Smooth muscle cell (in vitro differentiated cells): ENCODE data around the gene FAM78A. TPM values are rescaled to one million over a fixed set of nuclear protein-coding genes. Genes with fewer than 3 reads are reported as not detected.
"Not testable (repeated sequence)": the region's sequence is repeated elsewhere in the genome, so short reads cannot be mapped to it uniquely, and the experiment has no call there.

Experiments
- DNase-seq: peaks from one replicate; lab custom pipeline; 2025; ENCODE audit not compliant: unreplicated experiment; lab: John Stamatoyannopoulos, UW
- H2AFZ ChIP-seq: fragments of 200-600 bp; sonication (generic); 2 replicates; pipeline ENCODE4 v1.6.0; 2016; ENCODE audit warnings: antibody characterized with exemption, low read depth, mild to moderate bottlenecking
- H3F3A ChIP-seq: fragments of 200-600 bp; sonication (generic); 2 replicates; pipeline ENCODE4 v1.6.0; 2017; ENCODE audit warnings: antibody characterized with exemption, low read depth
- H3K27ac ChIP-seq: fragments of 200-600 bp; sonication (generic); 2 replicates; pipeline ENCODE4 v1.5.1; 2016; ENCODE audit warnings: low read depth, mild to moderate bottlenecking
- H3K27me3 ChIP-seq: fragments of 200-600 bp; sonication (generic); 2 replicates; pipeline ENCODE4 v1.6.1; 2016; ENCODE audit warnings: low read depth, mild to moderate bottlenecking
- H3K36me3 ChIP-seq: fragments of 200-600 bp; sonication (generic); 2 replicates; pipeline ENCODE4 v1.5.1; 2016; ENCODE audit warnings: low read depth
- H3K4me1 ChIP-seq: fragments of 200-600 bp; sonication (generic); 2 replicates; pipeline ENCODE4 v1.5.1; 2016; ENCODE audit warnings: low read depth
- H3K4me2 ChIP-seq: fragments of 200-600 bp; sonication (generic); 2 replicates; pipeline ENCODE4 v1.6.0; 2016; ENCODE audit warnings: mild to moderate bottlenecking
- H3K4me3 ChIP-seq: fragments of 200-600 bp; sonication (generic); 2 replicates; pipeline ENCODE4 v1.5.1; 2016; ENCODE audit warnings: mild to moderate bottlenecking
- H3K79me2 ChIP-seq: fragments of 200-600 bp; sonication (generic); 2 replicates; pipeline ENCODE4 v1.6.0; 2016; ENCODE audit warnings: low read depth, mild to moderate bottlenecking
- H3K9ac ChIP-seq: fragments of 200-600 bp; sonication (generic); 2 replicates; pipeline ENCODE4 v1.6.0; 2016; ENCODE audit warnings: low read depth
- H3K9me3 ChIP-seq: fragments of 200-600 bp; sonication (generic); replicated peaks from 2 replicates; pipeline ENCODE4 v1.5.1; 2016; ENCODE audit warnings: low read depth
- H4K20me1 ChIP-seq: fragments of 200-600 bp; sonication (generic); 2 replicates; pipeline ENCODE4 v1.6.0; 2016; ENCODE audit warnings: low read depth
- CTCF ChIP-seq: fragments of 200-600 bp; sonication (generic); IDR thresholded peaks from 2 replicates; pipeline ENCODE4 v1.5.1; 2017; ENCODE audit warnings: borderline replicate concordance, mild to moderate bottlenecking, antibody characterized with exemption; ENCODE audit not compliant: insufficient read depth, poor library complexity, severe bottlenecking
- WGBS: methylation state at CpG from one replicate; pipeline ENCODE4 v1.1.7; 2016; ENCODE audit warnings: low lambda C conversion rate; 5-methylcytosine and 5-hydroxymethylcytosine counted together
- polyA plus RNA-seq: library from polyadenylated mRNA; unstranded; fragments of >200 nt; fragmentation: Nextera tagmentation; extraction: Ambion mirVana; gene quantifications from 2 replicates; pipeline ENCODE4 v1.2.1, GENCODE V29; 2016
- total RNA-seq: library from RNA; depleted of rRNA; stranded (reverse); fragments of >200 nt; gene quantifications from 2 replicates; pipeline ENCODE4 v1.2.3, GENCODE V29; 2014

The FAM78A gene
- total and polyA plus RNA-seq, 2 experiments from 2014 or later: 3.6 to 4.2 TPM

- WGBS: 96% methylated on average over 4 of the region's 4 CpGs
- Histone ChIP-seq H3K27me3 (no peaks in the 10 kb centered on the region), H2AFZ (no peak overlapping the region), H3K79me2 (no peaks in the 10 kb centered on the region), H3F3A (no peaks in the 10 kb centered on the region), H3K4me1 (no peaks in the 10 kb centered on the region), H3K9me3 (no peaks in the 10 kb centered on the region), H3K27ac (no peak overlapping the region), H3K9ac (no peak overlapping the region), H3K36me3 (no peaks in the 10 kb centered on the region), H3K4me3 (no peak overlapping the region), H4K20me1 (no peaks in the 10 kb centered on the region), H3K4me2 (no peak overlapping the region)
- TF ChIP-seq CTCF: no peak
- DNase-seq: no peak
Observed at GRCh38 chr9:131246618-131247017, 29.7 kb downstream of the FAM78A start.

DNA sequence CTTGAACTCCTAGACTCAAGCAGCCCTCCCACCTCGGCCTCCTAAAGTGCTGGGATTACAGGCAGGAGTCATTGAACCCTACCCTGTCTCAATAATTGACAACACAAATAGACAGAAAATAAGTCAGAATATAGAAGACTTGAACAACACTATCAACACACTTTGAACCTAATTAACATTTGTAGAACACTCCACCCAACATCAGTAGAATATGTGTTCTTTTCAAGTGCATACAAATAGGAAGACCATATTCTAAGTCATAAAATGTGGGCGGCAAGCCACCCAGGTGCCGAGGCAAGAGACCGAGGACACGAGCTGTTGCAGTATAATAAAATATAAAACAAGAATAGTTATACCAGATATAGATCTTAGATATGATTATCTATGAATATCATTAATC lies 32.0 kb downstream of the FAM78A start:
- not testable (repeated sequence) for H3K4me1 ChIP-seq, H3K27me3 ChIP-seq, H3K4me3 ChIP-seq, H3K27ac ChIP-seq, H3K79me2 ChIP-seq, H3K9me3 ChIP-seq, H3K36me3 ChIP-seq, H2AFZ ChIP-seq, H3K4me2 ChIP-seq, H4K20me1 ChIP-seq, H3F3A ChIP-seq, DNase-seq, H3K9ac ChIP-seq
- 95% methylated on average over 5 of the region's 5 CpGs for WGBS

- no peaks in the 10 kb centered on the region for H3K79me2 ChIP-seq
- H4K20me1 ChIP-seq: no peaks in the 10 kb centered on the region
- no peak overlapping the region for H2AFZ ChIP-seq
- H3K4me1 ChIP-seq: peaks cover 14% of the 10 kb centered on the region
- H3K9me3 ChIP-seq: no peaks in the 10 kb centered on the region
- no peak overlapping the region for H3K27ac ChIP-seq
- H3K27me3 ChIP-seq: no peaks in the 10 kb centered on the region
- DNase-seq: no peak
- H3K36me3 ChIP-seq: no peaks in the 10 kb centered on the region
- H3F3A ChIP-seq: peaks cover 7% of the 10 kb centered on the region
- H3K4me3 ChIP-seq: no peak overlapping the region
- TF ChIP-seq CTCF: no peak
- H3K9ac ChIP-seq: no peak overlapping the region
- 76% methylated on average over 22 of the region's 22 CpGs for WGBS
- no peak overlapping the region for H3K4me2 ChIP-seq
Observed at GRCh38 chr9:131240047-131240921, 36.0 kb downstream of the FAM78A start.

DNA sequence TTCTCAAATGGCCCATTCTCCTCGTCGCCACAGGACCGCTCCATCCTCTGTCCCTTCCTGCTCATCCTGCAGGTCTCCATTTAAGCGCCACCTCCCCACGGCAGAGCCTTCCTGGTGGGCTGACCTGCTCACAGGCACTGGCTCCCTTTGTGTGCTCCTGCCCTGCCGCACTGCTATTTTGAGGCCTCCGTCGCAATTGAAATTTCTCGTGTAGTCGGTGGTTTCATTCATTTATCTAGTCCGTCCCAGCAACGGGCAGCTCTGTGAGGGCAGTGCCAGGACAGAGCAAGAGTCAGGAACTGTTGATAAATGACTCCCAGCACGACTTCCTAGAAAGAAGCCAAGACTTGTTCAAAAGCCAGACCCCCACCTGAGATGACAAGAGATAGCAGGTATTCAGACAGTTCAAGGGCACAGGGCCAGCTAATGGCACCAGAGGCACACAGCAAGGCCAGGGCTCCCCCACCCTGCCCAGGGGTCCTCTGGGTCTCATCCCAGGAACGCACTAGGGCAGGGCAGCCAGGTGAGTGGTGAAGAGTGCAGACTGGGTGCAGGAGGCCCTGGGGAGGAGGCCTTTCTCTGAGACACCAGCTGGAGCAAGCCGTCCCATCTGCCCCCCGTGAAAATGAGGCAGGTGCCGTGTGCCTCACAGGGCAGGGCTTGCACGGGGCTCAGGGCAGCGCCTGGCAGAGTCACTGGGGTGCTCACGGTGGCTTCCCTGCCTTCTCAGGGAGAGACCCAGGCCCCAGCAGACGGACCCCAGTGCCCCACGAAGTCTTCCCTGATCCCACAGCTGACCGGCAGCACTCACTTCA lies 36.9 kb downstream of the FAM78A start:
- H3K27ac ChIP-seq: no peak overlapping the region
- 95% methylated on average over 23 of the region's 23 CpGs for WGBS
- H3K27me3 ChIP-seq: no peaks in the 10 kb centered on the region
- DNase-seq: no peak
- H3K36me3 ChIP-seq: no peaks in the 10 kb centered on the region
- no peak for TF ChIP-seq CTCF
- H3F3A ChIP-seq: peaks cover 7% of the 10 kb centered on the region
- no peaks in the 10 kb centered on the region for H3K79me2 ChIP-seq
- no peaks in the 10 kb centered on the region for H4K20me1 ChIP-seq
- H3K9ac ChIP-seq: no peak overlapping the region
- H3K4me2 ChIP-seq: peak overlapping the region; percentile 38
- no peak overlapping the region for H2AFZ ChIP-seq
- no peaks in the 10 kb centered on the region for H3K9me3 ChIP-seq
- H3K4me1 ChIP-seq: peaks cover 14% of the 10 kb centered on the region
- no peak overlapping the region for H3K4me3 ChIP-seq
